ENCODE measurements around the gene G3BP2. TPM values are rescaled to one million over a fixed set of nuclear protein-coding genes. Genes with fewer than 3 reads are reported as not detected.
A peak's percentile ranks its signal among the peaks of the same experiment; 100 is the strongest.

G3BP2 gene
- 378 and 388 TPM in 2 replicates for total RNA-seq (2021; fragmentation: NEBNext Ultra II Directional; extraction: Animal tissue kit (Norgen Biotek cat#: 25700))
- polyA plus RNA-seq (2011; rRNA removed): 78.2 and 83.7 TPM in 2 replicates
- polyA plus RNA-seq (2011; cell fraction: cytosol; rRNA removed): 144 TPM
- 56.7 TPM for polyA plus RNA-seq (2011; cell fraction: nucleus; rRNA removed)
- polyA plus RNA-seq (2012, experiment 1 of 2): 148 to 255 TPM (median 185 TPM) in 4 replicates
- 20.2 TPM for polyA plus RNA-seq (2012, experiment 2 of 2)
- polyA plus RNA-seq (2013, experiment 1 of 2): 174 TPM
- 179 TPM for polyA plus RNA-seq (2013, experiment 2 of 2)
- 159 and 221 TPM in 2 replicates for polyA minus RNA-seq (2011; rRNA and poly(A)+ RNA removed)
- polyA minus RNA-seq (2011; cell fraction: cytosol; rRNA and poly(A)+ RNA removed): 113 TPM
- 140 TPM for polyA minus RNA-seq (2011; cell fraction: nucleus; rRNA and poly(A)+ RNA removed)
- long read RNA-seq, experiment 1, transcript G3BP2-201 (11 exons, 2,609 nt): major isoform, 18 of 249 reads
- long read RNA-seq, experiment 1, partial matches to known transcripts: 37 of 249 reads
- long read RNA-seq, experiment 1, other reads (novel, unspliced or antisense): 193 of 249 reads
- long read RNA-seq, experiment 2, full-length matches to known transcripts: 41 of 156 reads
- long read RNA-seq, experiment 2, partial matches to known transcripts: 87 of 156 reads
- long read RNA-seq, experiment 2, other reads (novel, unspliced or antisense): 28 of 156 reads

- peak within 1 kb of the TSS; percentile 92 for H4K91ac ChIP-seq (replicated peaks; ENCODE audit: insufficient read length, low read length)
- no peak within 1 kb of the TSS for H2BK15ac ChIP-seq (ENCODE audit: low read length)
- H4K20me1 ChIP-seq (replicated peaks in 1 of 2; ENCODE audit: control insufficient read depth in 1 of 2, insufficient read depth in 2 of 2, low read length in 2 of 2): peaks cover 25 to 26% of the 10 kb centered on the region in 2 experiments
- peak within 1 kb of the TSS; percentile 92 to 99 (median 94) for H3K4me3 ChIP-seq (ENCODE audit: extremely low read depth in 1 of 4, insufficient read depth in 2 of 4, low read depth in 3 of 4, low read length in 4 of 4)
- no peaks in the 10 kb centered on the region for H3K9me3 ChIP-seq (ENCODE audit: insufficient read depth in 2 of 2, low read depth in 1 of 2, low read length in 1 of 2)
- peak within 1 kb of the TSS; percentile 71; the same call in 1 of the 2 replicates for H2BK12ac ChIP-seq (ENCODE audit: low read depth, low read length)
- peak within 1 kb of the TSS; percentile 56 for H4K5ac ChIP-seq (ENCODE audit: insufficient read length, low read depth, low read length)
- no peaks in the 10 kb centered on the region for H3K27me3 ChIP-seq (replicated peaks in 1 of 4; ENCODE audit: control insufficient read depth in 3 of 4, extremely low read depth in 1 of 4, insufficient read depth in 3 of 4, low read length in 3 of 4)
- 2% methylated on average over 69 of the region's 83 CpGs; no CpG with 5 or more reads in 1 of the 2 experiments for WGBS, 2 experiments (ENCODE audit: extremely low coverage in 1 of 2, insufficient coverage in 1 of 2, insufficient read length in 1 of 2, insufficient replicate concordance in 2 of 2, low coverage in 1 of 2, low lambda C conversion rate in 2 of 2, missing lambda C conversion rate in 1 of 2)
- H3K23ac ChIP-seq (ENCODE audit: insufficient read length): peak within 1 kb of the TSS; percentile 24
- H3K4ac ChIP-seq (replicated peaks; ENCODE audit: insufficient read length, low read depth, low read length): peak within 1 kb of the TSS; percentile 55
- peak within 1 kb of the TSS; percentile 94 for H3K18ac ChIP-seq (ENCODE audit: extremely low read depth, low read length)
- peak within 1 kb of the TSS; percentile 97 for H2BK5ac ChIP-seq (ENCODE audit: low read depth, low read length)
- peak; percentile 82 for FAIRE-seq
- H3K9ac ChIP-seq (replicated peaks in 1 of 4; ENCODE audit: extremely low read depth in 1 of 4, low read depth in 3 of 4, low read length in 3 of 4): peak within 1 kb of the TSS; percentile 93 to 99 (median 96)
- peaks cover 47 to 84% of the 10 kb centered on the region in 2 experiments for H3K79me2 ChIP-seq (ENCODE audit: control insufficient read depth in 1 of 2, insufficient read depth in 2 of 2, low read length in 2 of 2)
- peaks cover 5% of the 10 kb centered on the region for H3K79me1 ChIP-seq (ENCODE audit: low read depth, low read length)
- ChIA-PET CTCF (ENCODE audit: partially characterized antibody) (interaction anchor here (0.6 to 6.9 kb wide), 9 partner anchors 10 to 52 kb away, joined by 3 to 36 read pairs (median 3); partner anchors contain the start of gene USO1), POLR2A (ENCODE audit: partially characterized antibody) (interaction anchor here (0.6 to 8.2 kb wide), 16 partner anchors 8 to 235 kb away, joined by 3 to 117 read pairs (median 4); partner anchors contain the start of gene USO1)
- no peak within 1 kb of the TSS for H2BK20ac ChIP-seq (ENCODE audit: low read length)
- peak within 1 kb of the TSS; percentile 19 for H3K14ac ChIP-seq (ENCODE audit: insufficient read length)
- H3K27ac ChIP-seq (ENCODE audit: low read depth, low read length): peak within 1 kb of the TSS; percentile 94
- H4K8ac ChIP-seq (ENCODE audit: extremely low read depth, insufficient read depth, low read length): peak within 1 kb of the TSS; percentile 97
- peaks cover 3% of the 10 kb centered on the region for H3K23me2 ChIP-seq (ENCODE audit: low read depth, low read length)
- H3K4me2 ChIP-seq (ENCODE audit: insufficient read depth in 1 of 2, low read depth in 2 of 2, low read length in 2 of 2): peak within 1 kb of the TSS; percentile 70 to 74
- 0 out of 2 replicates have a peak within 1 kb of the TSS, but pooled peaks have one; percentile 57 for H2AK5ac ChIP-seq (ENCODE audit: low read depth, low read length)
- no peaks in the 10 kb centered on the region for H3K36me3 ChIP-seq (ENCODE audit: control insufficient read depth in 2 of 4, insufficient read depth in 4 of 4, low read length in 3 of 4)
- H3K4me1 ChIP-seq (replicated peaks in 1 of 4; ENCODE audit: control insufficient read depth in 3 of 4, insufficient read depth in 4 of 4, low read length in 3 of 4): peaks cover 6 to 11% (median 7%) of the 10 kb centered on the region in 4 experiments
- H3K56ac ChIP-seq (replicated peaks; ENCODE audit: insufficient read length, low read depth, low read length): peak within 1 kb of the TSS; percentile 80
- peak; percentile 93 to 97 for DNase-seq (ENCODE audit: low read depth in 1 of 2, low spot score in 2 of 2)
- H2BK120ac ChIP-seq (replicated peaks; ENCODE audit: low read depth, low read length): peak within 1 kb of the TSS; percentile 5
- H2AFZ ChIP-seq (ENCODE audit: low read length): no peak within 1 kb of the TSS; the same call in 1 of the 2 replicates
- TF ChIP-seq ASH2L (IDR thresholded peaks at IDR 0.05; ENCODE audit: low read length) (peak; percentile 61), KDM4A (IDR thresholded peaks at IDR 0.05; ENCODE audit: low read depth, low read length, severe bottlenecking) (peak; percentile 5), PHF8 (conservative IDR thresholded peaks at IDR 0.05; ENCODE audit: low read depth, low read length) (peak; percentile 76), SIN3A (conservative IDR thresholded peaks at IDR 0.05 in 1 of 2, IDR thresholded peaks at IDR 0.05 in 1 of 2; ENCODE audit: low read depth in 1 of 2, low read length in 2 of 2) (0 out of 4 replicates have a peak, but pooled peaks of 1 of the 2 experiments have one; percentile 70), CTBP2 (IDR thresholded peaks at IDR 0.05; ENCODE audit: borderline replicate concordance, insufficient read depth, insufficient read length, low read length) (no peak)
Measured at GRCh38 chr4:75673027-75673958, at the start of gene G3BP2. Gene G3BP2, minus strand, starts transcription at chr4:75673411. Its CDS starts 11,386 bp downstream, at chr4:75662025.
